Parathyroid adenoma (tissue), 2 donors: ENCODE results near the gene C17orf107.
"Not testable (repeated sequence)": the region's sequence is repeated elsewhere in the genome, so short reads cannot be mapped to it uniquely, and the experiment has no call there.

Experiments
- H2AFZ ChIP-seq: fragments of 300-600 bp; sonication (generic); one replicate; pipeline ENCODE4 v1.7.0; 2017; ENCODE audit warnings: antibody characterized with exemption, mild to moderate bottlenecking
- H3K27ac ChIP-seq: fragments of 300-600 bp; sonication (generic); one replicate; pipeline ENCODE4 v1.7.0; 2017
- H3K27me3 ChIP-seq: fragments of 300-600 bp; sonication (generic); one replicate; pipeline ENCODE4 v1.7.0; 2017; ENCODE audit warnings: low read length; ENCODE audit not compliant: control insufficient read depth, insufficient read depth
- H3K36me3 ChIP-seq: fragments of 300-600 bp; sonication (generic); one replicate; pipeline ENCODE4 v1.7.0; 2017; ENCODE audit warnings: low read length; ENCODE audit not compliant: control insufficient read depth, insufficient read depth
- H3K4me1 ChIP-seq: fragments of 300-600 bp; sonication (generic); one replicate; pipeline ENCODE4 v1.7.0; 2017; ENCODE audit warnings: control low read depth
- H3K4me2 ChIP-seq: fragments of 300-600 bp; sonication (generic); one replicate; pipeline ENCODE4 v1.7.0; 2017; ENCODE audit warnings: low read length
- H3K4me3 ChIP-seq: fragments of 300-600 bp; sonication (generic); one replicate; pipeline ENCODE4 v1.7.0; 2017; ENCODE audit warnings: low read depth, low read length
- H3K79me2 ChIP-seq: fragments of 300-600 bp; sonication (generic); one replicate; pipeline ENCODE4 v1.7.0; 2017; ENCODE audit warnings: control low read depth
- H3K9ac ChIP-seq: fragments of 300-600 bp; sonication (generic); one replicate; pipeline ENCODE4 v1.7.0; 2017; ENCODE audit warnings: mild to moderate bottlenecking
- H3K9me3 ChIP-seq: fragments of 300-600 bp; sonication (generic); one replicate; pipeline ENCODE4 v1.7.0; 2017; ENCODE audit warnings: low read length; ENCODE audit not compliant: control insufficient read depth
- TF ChIP-seq, protein P1 (sequence below): fragments of 300-600 bp; sonication (generic); IDR thresholded peaks from one replicate; pipeline ENCODE4 v1.7.0; 2017; ENCODE audit warnings: antibody characterized with exemption, mild to moderate bottlenecking
- donor health status: primary hyperparathyroidism.

Gene C17orf107

DNA sequence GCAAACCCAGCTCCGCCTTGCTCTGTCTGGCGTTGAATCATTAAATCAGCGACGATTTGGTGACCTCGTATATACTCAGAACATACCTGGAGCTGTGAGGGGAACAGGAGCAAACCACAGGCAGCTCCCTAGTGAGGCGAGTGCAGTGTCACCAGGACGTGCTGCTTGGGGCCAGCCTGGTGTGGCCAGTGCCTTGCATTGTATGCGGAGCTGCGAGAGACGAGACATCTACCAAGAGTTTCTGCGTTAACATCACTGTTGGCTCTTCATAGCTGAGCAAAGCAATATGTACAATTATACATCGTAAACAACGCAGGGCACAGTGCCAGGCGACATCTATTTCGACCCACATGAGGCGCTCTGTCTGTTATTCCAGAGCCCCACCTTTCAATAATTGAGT, 38.3 kb upstream of the C17orf107 start:
- H3K27ac ChIP-seq, result no peak overlapping the region
- no peak overlapping the region for H2AFZ ChIP-seq
- peaks cover 40% of the 10 kb centered on the region for H3K79me2 ChIP-seq
- no peak overlapping the region for H3K9ac ChIP-seq
- TF ChIP-seq, protein P1, sequence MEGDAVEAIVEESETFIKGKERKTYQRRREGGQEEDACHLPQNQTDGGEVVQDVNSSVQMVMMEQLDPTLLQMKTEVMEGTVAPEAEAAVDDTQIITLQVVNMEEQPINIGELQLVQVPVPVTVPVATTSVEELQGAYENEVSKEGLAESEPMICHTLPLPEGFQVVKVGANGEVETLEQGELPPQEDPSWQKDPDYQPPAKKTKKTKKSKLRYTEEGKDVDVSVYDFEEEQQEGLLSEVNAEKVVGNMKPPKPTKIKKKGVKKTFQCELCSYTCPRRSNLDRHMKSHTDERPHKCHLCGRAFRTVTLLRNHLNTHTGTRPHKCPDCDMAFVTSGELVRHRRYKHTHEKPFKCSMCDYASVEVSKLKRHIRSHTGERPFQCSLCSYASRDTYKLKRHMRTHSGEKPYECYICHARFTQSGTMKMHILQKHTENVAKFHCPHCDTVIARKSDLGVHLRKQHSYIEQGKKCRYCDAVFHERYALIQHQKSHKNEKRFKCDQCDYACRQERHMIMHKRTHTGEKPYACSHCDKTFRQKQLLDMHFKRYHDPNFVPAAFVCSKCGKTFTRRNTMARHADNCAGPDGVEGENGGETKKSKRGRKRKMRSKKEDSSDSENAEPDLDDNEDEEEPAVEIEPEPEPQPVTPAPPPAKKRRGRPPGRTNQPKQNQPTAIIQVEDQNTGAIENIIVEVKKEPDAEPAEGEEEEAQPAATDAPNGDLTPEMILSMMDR, result no peak
- H3K4me2 ChIP-seq, result no peak overlapping the region
- H3K27me3 ChIP-seq, result no peaks in the 10 kb centered on the region
- H3K4me3 ChIP-seq, result no peak overlapping the region
- no peaks in the 10 kb centered on the region for H3K9me3 ChIP-seq
- H3K36me3 ChIP-seq, result no peaks in the 10 kb centered on the region
- peaks cover 11% of the 10 kb centered on the region for H3K4me1 ChIP-seq

DNA sequence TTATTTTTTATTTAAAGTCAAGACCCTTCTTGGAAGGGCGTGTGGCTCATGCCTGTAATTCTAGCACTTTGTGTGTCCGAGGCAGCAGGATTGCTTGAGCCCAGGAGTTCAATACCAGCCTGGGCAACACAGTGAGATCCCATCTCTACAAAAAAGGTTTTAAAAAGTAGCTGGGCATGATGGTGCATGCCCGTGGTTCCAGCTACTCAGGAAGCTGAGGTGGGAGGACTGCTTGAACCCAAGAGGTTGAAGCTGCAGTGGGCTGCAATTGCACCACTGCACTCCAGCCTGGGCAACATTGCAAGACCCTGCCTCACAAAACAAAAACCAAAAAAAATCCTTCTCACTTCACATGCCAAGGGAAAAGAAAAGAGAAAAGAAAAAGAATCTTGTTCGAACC, 36.6 kb upstream of the C17orf107 start:
- Histone ChIP-seq H2AFZ (no peak overlapping the region), H3K4me3 (no peak overlapping the region), H3K9me3 (no peaks in the 10 kb centered on the region), H3K4me1 (peaks cover 10% of the 10 kb centered on the region), H3K36me3 (no peaks in the 10 kb centered on the region), H3K4me2 (no peak overlapping the region), H3K79me2 (peaks cover 38% of the 10 kb centered on the region), H3K9ac (no peak overlapping the region), H3K27ac (no peak overlapping the region), H3K27me3 (no peaks in the 10 kb centered on the region)
- TF ChIP-seq, protein P1, result no peak

DNA sequence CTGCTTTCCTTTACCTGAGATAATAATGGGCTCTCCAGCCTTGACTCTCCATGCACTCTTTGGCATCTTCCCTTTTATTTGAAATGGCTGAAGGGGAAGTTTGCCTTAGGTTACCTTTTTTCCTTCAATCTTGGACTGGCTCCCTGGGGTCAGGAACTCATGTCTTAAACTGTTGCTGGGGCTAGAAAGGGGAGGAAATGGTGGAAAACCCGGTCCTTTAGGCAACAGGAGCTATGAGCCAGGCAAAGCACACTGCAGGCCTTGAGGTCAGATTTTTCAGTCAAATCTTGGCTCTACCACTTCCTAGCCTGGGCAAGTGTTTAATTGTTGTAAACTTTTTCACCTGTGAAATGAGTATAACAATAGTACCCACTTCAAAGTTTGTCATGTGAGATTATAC, 36.0 kb upstream of the C17orf107 start:
- H3K36me3 ChIP-seq, result no peaks in the 10 kb centered on the region
- H3K4me1 ChIP-seq, result peaks cover 6% of the 10 kb centered on the region
- no peak overlapping the region for H2AFZ ChIP-seq
- TF ChIP-seq, protein P1, result no peak
- H3K9me3 ChIP-seq, result no peaks in the 10 kb centered on the region
- H3K4me2 ChIP-seq, result no peak overlapping the region
- H3K9ac ChIP-seq, result no peak overlapping the region
- H3K27ac ChIP-seq, result no peak overlapping the region
- H3K4me3 ChIP-seq, result no peak overlapping the region
- peaks cover 37% of the 10 kb centered on the region for H3K79me2 ChIP-seq
- no peaks in the 10 kb centered on the region for H3K27me3 ChIP-seq

DNA sequence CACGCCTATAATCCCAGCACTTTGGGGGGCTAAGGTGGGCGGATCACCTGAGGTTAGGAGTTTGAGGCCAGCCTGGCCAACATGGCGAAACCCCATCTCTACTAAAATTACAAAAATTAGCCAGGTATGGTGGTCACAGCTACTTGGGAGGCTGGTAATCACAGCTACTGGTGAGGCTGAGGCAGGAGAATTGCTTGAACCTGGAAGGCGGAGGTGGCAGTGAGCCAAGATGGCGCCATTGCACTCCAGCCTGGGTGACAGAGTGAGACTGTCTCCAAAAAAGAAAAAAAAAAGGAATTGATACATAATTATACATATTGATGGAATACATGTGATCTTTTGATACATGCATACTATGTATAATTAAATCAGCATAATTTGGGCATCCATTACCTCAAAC, 31.8 kb upstream of the C17orf107 start:
- H2AFZ ChIP-seq, H3K4me1 ChIP-seq, H3K4me2 ChIP-seq, H3K4me3 ChIP-seq, H3K9ac ChIP-seq, H3K9me3 ChIP-seq, H3K36me3 ChIP-seq, H3K27me3 ChIP-seq, H3K27ac ChIP-seq: not testable (repeated sequence)
- peaks cover 19% of the 10 kb centered on the region for H3K79me2 ChIP-seq

DNA sequence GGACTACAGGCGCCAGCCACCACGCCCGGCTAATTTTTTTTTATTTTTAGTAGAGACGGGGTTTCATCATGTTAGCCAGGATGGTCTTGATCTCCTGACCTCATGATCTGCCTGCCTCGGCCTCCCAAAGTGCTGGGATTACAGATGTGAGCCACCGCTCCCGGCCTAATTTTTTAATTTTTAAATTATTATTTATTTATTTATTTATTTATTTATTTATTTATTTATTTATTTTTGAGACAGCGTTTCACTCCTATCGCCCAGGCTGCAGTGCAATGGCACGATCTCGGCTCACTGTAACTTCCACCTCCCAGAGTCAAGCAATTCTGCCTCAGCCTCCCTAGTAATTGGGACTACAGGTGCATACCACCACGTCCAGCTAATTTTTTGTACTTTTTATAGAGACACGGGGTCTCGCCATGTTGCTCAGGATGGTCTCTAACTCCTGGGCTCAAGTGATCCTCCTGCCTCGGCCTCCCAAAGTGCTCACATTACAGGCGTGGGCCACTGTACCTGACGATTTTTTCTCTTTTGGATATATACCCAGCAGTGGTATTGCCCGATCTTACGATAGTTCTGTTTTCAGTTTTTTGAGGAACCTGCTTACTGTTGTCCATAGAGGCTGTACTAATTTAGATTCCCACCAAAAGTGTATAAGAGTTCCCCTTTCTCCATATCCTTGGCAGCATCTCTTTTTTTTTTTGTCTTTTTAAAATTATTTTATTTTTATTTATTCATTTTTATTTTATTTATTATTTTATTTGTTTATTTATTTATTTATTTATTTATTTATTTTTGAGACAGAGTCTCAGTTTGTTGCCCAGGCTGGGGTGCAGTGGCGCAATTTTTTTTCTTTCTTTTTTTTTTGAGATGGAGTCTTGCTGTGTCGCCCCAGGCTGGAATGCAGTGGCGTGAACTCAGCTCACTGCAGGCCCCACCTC, 30.0 kb upstream of the C17orf107 start:
- not testable (repeated sequence) for H3K4me2 ChIP-seq, H3K36me3 ChIP-seq, H2AFZ ChIP-seq, H3K4me3 ChIP-seq, H3K27me3 ChIP-seq, H3K9me3 ChIP-seq, H3K27ac ChIP-seq, H3K4me1 ChIP-seq, H3K9ac ChIP-seq
- peaks cover 19% of the 10 kb centered on the region for H3K79me2 ChIP-seq
